GM23338 (cell line): ENCODE results near the gene LRRC73. TPM values are rescaled to one million over a fixed set of nuclear protein-coding genes. Genes with fewer than 3 reads are reported as not detected.
A peak's percentile ranks its signal among the peaks of the same experiment; 100 is the strongest.

Experiments used
- ATAC-seq: fragments of 200-7000 bp; cut with Tn5 transposase; 3 replicates; pipeline ENCODE4 v1.9.1; 2020
- DNase-seq: peaks from one replicate; pipeline ENCODE4 v3.0.0-alpha.2; 2015; ENCODE audit warnings: low spot score
- H2AFZ ChIP-seq: fragments of 200-600 bp; sonication (generic); 2 replicates; pipeline ENCODE4 v1.8.0; 2016; ENCODE audit warnings: antibody characterized with exemption, mild to moderate bottlenecking, moderate library complexity
- H3F3A ChIP-seq: fragments of 200-600 bp; sonication (generic); replicated peaks from 2 replicates; pipeline ENCODE4 v1.8.0; 2017; ENCODE audit warnings: antibody characterized with exemption, mixed run types, low read depth
- H3K27ac ChIP-seq: fragments of 200-600 bp; sonication (generic); 2 replicates; pipeline ENCODE4 v1.6.1; 2016; ENCODE audit warnings: low read depth
- H3K27me3 ChIP-seq: fragments of 200-600 bp; sonication (generic); 2 replicates; pipeline ENCODE4 v1.8.0; 2016; ENCODE audit warnings: mild to moderate bottlenecking, mixed run types, moderate library complexity; ENCODE audit not compliant: insufficient read depth
- H3K36me3 ChIP-seq: fragments of 200-600 bp; sonication (generic); 2 replicates; pipeline ENCODE4 v1.8.0; 2016; ENCODE audit warnings: mild to moderate bottlenecking; ENCODE audit not compliant: insufficient read depth
- H3K4me1 ChIP-seq: fragments of 200-600 bp; sonication (generic); 2 replicates; pipeline ENCODE4 v1.8.0; 2016; ENCODE audit warnings: mild to moderate bottlenecking, moderate library complexity; ENCODE audit not compliant: insufficient read depth
- H3K4me2 ChIP-seq: fragments of 200-600 bp; sonication (generic); 2 replicates; pipeline ENCODE4 v1.7.1; 2017; ENCODE audit warnings: mixed run types
- H3K4me3 ChIP-seq: fragments of 200-600 bp; sonication (generic); 2 replicates; pipeline ENCODE4 v1.6.1; 2016; ENCODE audit warnings: mixed run types
- H3K79me2 ChIP-seq: fragments of 200-600 bp; sonication (generic); replicated peaks from 2 replicates; pipeline ENCODE4 v1.8.0; 2017; ENCODE audit warnings: mild to moderate bottlenecking; ENCODE audit not compliant: insufficient read depth
- H3K9me2 ChIP-seq: fragments of 200-600 bp; sonication (generic); 2 replicates; pipeline ENCODE4 v1.8.0; 2017; ENCODE audit not compliant: insufficient read depth
- H4K20me1 ChIP-seq: fragments of 200-600 bp; sonication (generic); replicated peaks from 2 replicates; pipeline ENCODE4 v1.8.0; 2017; ENCODE audit warnings: mild to moderate bottlenecking; ENCODE audit not compliant: insufficient read depth
- H3K27ac Mint-ChIP-seq: 2 replicates; pipeline ENCODE4 v1.8.0; 2020; ENCODE audit warnings: inconsistent platforms, mild to moderate bottlenecking, moderate library complexity, mixed read lengths
- H3K27me3 Mint-ChIP-seq: 3 replicates; pipeline ENCODE4 v1.8.0; 2022; ENCODE audit warnings: low read depth, mild to moderate bottlenecking, moderate library complexity, mixed read lengths, inconsistent platforms; ENCODE audit not compliant: insufficient read depth, poor library complexity
- H3K36me3 Mint-ChIP-seq: 3 replicates; pipeline ENCODE4 v1.8.0; 2021; ENCODE audit warnings: low read depth, mild to moderate bottlenecking, inconsistent platforms, moderate library complexity, mixed read lengths
- H3K4me1 Mint-ChIP-seq: 3 replicates; pipeline ENCODE4 v1.8.0; 2020; ENCODE audit warnings: mild to moderate bottlenecking, inconsistent platforms, mixed read lengths
- H3K4me3 Mint-ChIP-seq: 3 replicates; pipeline ENCODE4 v1.8.0; 2021; ENCODE audit warnings: moderate library complexity, mild to moderate bottlenecking, inconsistent platforms, mixed read lengths
- H3K9me3 Mint-ChIP-seq: 3 replicates; pipeline ENCODE4 v1.8.0; 2020; ENCODE audit warnings: moderate library complexity, mild to moderate bottlenecking, inconsistent platforms, mixed read lengths
- CTCF ChIP-seq, 2 experiments: fragments of 200-600 bp in 1 of 2; sonication (generic) in 1 of 2; conservative IDR thresholded peaks; 2 replicates each; pipeline versions ENCODE4 v1.5.1 to v1.6.1; 2016 to 2017; ENCODE audit warnings: antibody characterized with exemption in 2 of 2, low read depth in 2 of 2, mild to moderate bottlenecking in 2 of 2, moderate library complexity in 1 of 2
- ETS1 ChIP-seq: IDR thresholded peaks from 2 replicates; pipeline ENCODE4 v1.6.1; 2016; ENCODE audit warnings: antibody characterized with exemption
- EZH2 ChIP-seq: fragments of 200-600 bp; sonication (generic); IDR thresholded peaks from one replicate; pipeline ENCODE4 v1.8.0; 2017; ENCODE audit warnings: antibody characterized with exemption, mild to moderate bottlenecking, low read depth; ENCODE audit not compliant: unreplicated experiment
- EZH2phosphoT487 ChIP-seq: fragments of 200-600 bp; sonication (generic); IDR thresholded peaks from one replicate; pipeline ENCODE4 v1.8.1; 2018; ENCODE audit warnings: antibody characterized with exemption; ENCODE audit not compliant: unreplicated experiment
- NANOG ChIP-seq: IDR thresholded peaks from 2 replicates; pipeline ENCODE4 v1.6.1; 2016; ENCODE audit warnings: antibody characterized with exemption, borderline replicate concordance
- POLR2AphosphoS5 ChIP-seq: IDR thresholded peaks from 2 replicates; pipeline ENCODE4 v1.6.1; 2016; ENCODE audit warnings: antibody characterized with exemption, low read depth
- REST ChIP-seq: IDR thresholded peaks from one replicate; pipeline ENCODE4 v1.6.1; 2018; ENCODE audit warnings: antibody characterized with exemption; ENCODE audit not compliant: unreplicated experiment
- ZNF114 ChIP-seq: fragments of 250-450 bp; sonication (Bioruptor Pico); IDR thresholded peaks from 2 replicates; pipeline ENCODE4 v1.5.0; 2020; ENCODE audit warnings: mild to moderate bottlenecking, moderate library complexity
- ZNF331 ChIP-seq: fragments of 250-450 bp; sonication (Bioruptor Pico); IDR thresholded peaks from 2 replicates; pipeline ENCODE4 v1.5.0; 2020; ENCODE audit warnings: low read depth, mild to moderate bottlenecking, moderate library complexity
- polyA plus RNA-seq: library from polyadenylated mRNA; unstranded; fragments of >200 nt; fragmentation: Nextera tagmentation; extraction: Ambion mirVana; gene quantifications from 2 replicates; pipeline ENCODE4 v1.2.1, GENCODE V29; 2016
- total RNA-seq: library from RNA; depleted of rRNA; stranded (reverse); fragments of >200 nt; shearing (Covaris generic); gene quantifications from 2 replicates; pipeline ENCODE4 v1.2.3, GENCODE V29; 2014

LRRC73 gene
- total and polyA plus RNA-seq, 2 experiments from 2014 or later: 0.26 to 0.59 TPM

DNA sequence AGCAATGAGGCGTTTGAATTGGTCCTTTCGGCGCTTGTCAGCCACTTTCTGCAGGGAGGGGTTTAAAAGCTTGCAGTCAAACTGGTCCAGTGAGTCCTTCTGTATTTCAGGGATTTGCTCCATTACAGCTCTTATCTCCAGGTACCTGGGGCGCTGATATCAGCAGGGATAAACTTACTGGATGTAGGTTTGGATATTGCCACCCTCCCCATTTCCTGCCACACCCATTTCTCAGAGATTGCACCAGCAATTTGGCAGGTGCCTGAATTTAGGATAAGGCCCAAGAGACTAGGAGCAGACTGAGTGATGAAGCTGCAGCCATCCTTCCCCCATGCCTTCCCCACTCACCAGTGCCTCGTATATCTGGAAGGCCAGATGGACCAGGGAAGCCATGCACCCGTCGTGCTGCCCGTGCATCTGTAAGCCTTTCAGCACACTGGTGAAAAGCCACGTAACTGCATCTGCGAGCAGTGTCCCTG lies 14.4 kb upstream of the LRRC73 start:
- Histone ChIP-seq H3K9me2 (no peaks in the 10 kb centered on the region), H3K27me3 (no peaks in the 10 kb centered on the region), H3K4me2 (no peak overlapping the region), H3K79me2 (no peaks in the 10 kb centered on the region), H3K4me1 (no peaks in the 10 kb centered on the region), H3K27ac (0 out of 2 replicates have a peak overlapping the region, but pooled peaks have one; percentile 45), H3K4me3 (no peak overlapping the region), H2AFZ (no peak overlapping the region), H3K36me3 (peaks cover 64% of the 10 kb centered on the region), H3F3A (peaks cover 38% of the 10 kb centered on the region), H4K20me1 (peaks cover 23% of the 10 kb centered on the region)
- DNase-seq (no peak), ATAC-seq (no peak)
- Mint-ChIP-seq H3K9me3 (no peaks in the 10 kb centered on the region; the same call in 2 of the 3 replicates), H3K4me3 (no peak overlapping the region), H3K36me3 (peaks cover 79% of the 10 kb centered on the region; the same call in 2 of the 3 replicates), H3K27ac (no peak overlapping the region), H3K27me3 (peaks cover 8% of the 10 kb centered on the region), H3K4me1 (no peaks in the 10 kb centered on the region)
- TF ChIP-seq CTCF (conservative IDR thresholded peaks at IDR 0.05; ENCODE audit: low read depth in 2 of 2) (no peak), EZH2phosphoT487 (no peak)

GRCh38 chr6:43523284-43523683 lies 13.1 kb upstream of the LRRC73 start:
- ATAC-seq: no peak
- Mint-ChIP-seq H3K4me1 (no peaks in the 10 kb centered on the region), H3K9me3 (no peaks in the 10 kb centered on the region; the same call in 2 of the 3 replicates), H3K4me3 (no peak overlapping the region), H3K27me3 (peaks cover 6% of the 10 kb centered on the region), H3K36me3 (peaks cover 67% of the 10 kb centered on the region; the same call in 2 of the 3 replicates), H3K27ac (no peak overlapping the region)
- H3K27me3 ChIP-seq: no peaks in the 10 kb centered on the region
- H3K4me3 ChIP-seq: no peak overlapping the region
- peaks cover 23% of the 10 kb centered on the region for H4K20me1 ChIP-seq
- H3K4me1 ChIP-seq: peaks cover under 1% of the 10 kb centered on the region; the same call in 1 of the 2 replicates
- no peak overlapping the region for H3K4me2 ChIP-seq
- peaks cover 8% of the 10 kb centered on the region for H3K79me2 ChIP-seq
- H3K9me2 ChIP-seq: no peaks in the 10 kb centered on the region
- no peak overlapping the region for H3K27ac ChIP-seq
- DNase-seq: no peak
- TF ChIP-seq ZNF331 (CRISPR knock-in tag): no peak
- TF ChIP-seq ETS1: no peak
- TF ChIP-seq REST: no peak
- TF ChIP-seq POLR2AphosphoS5: no peak
- TF ChIP-seq ZNF114: no peak
- no peak for TF ChIP-seq CTCF (conservative IDR thresholded peaks at IDR 0.05; ENCODE audit: low read depth in 2 of 2)
- TF ChIP-seq NANOG: no peak
- TF ChIP-seq EZH2: no peak
- H2AFZ ChIP-seq: no peak overlapping the region
- peaks cover 60% of the 10 kb centered on the region for H3K36me3 ChIP-seq
- H3F3A ChIP-seq: peaks cover 41% of the 10 kb centered on the region
